Esophagus squamous epithelium (tissue), 4 donors: ENCODE data around the gene ZNF641.

Source experiments
- POLR2A ChIP-seq, 4 donors: fragments of 450-650 bp; IDR thresholded peaks; one replicate each; pipeline ENCODE4 v1.6.1; 2017; ENCODE audit warnings: antibody characterized with exemption in 4 of 4, mild to moderate bottlenecking in 4 of 4, moderate library complexity in 3 of 4
- TF ChIP-seq, protein P1 (sequence below), 6 experiments: fragments of 450-650 bp in 4 of 6; fragments of 200-600 bp in 2 of 6; sonication (generic) in 2 of 6; IDR thresholded peaks; one replicate each; pipeline ENCODE4 v1.5.1; 2016 to 2019; ENCODE audit warnings: antibody characterized with exemption in 6 of 6, mild to moderate bottlenecking in 4 of 6, moderate library complexity in 4 of 6

GRCh38 chr12:48352157-48352760 lies 1.5 kb upstream of the ZNF641 start:
- TF ChIP-seq, protein P1, sequence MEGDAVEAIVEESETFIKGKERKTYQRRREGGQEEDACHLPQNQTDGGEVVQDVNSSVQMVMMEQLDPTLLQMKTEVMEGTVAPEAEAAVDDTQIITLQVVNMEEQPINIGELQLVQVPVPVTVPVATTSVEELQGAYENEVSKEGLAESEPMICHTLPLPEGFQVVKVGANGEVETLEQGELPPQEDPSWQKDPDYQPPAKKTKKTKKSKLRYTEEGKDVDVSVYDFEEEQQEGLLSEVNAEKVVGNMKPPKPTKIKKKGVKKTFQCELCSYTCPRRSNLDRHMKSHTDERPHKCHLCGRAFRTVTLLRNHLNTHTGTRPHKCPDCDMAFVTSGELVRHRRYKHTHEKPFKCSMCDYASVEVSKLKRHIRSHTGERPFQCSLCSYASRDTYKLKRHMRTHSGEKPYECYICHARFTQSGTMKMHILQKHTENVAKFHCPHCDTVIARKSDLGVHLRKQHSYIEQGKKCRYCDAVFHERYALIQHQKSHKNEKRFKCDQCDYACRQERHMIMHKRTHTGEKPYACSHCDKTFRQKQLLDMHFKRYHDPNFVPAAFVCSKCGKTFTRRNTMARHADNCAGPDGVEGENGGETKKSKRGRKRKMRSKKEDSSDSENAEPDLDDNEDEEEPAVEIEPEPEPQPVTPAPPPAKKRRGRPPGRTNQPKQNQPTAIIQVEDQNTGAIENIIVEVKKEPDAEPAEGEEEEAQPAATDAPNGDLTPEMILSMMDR (IDR thresholded peaks at IDR 0.05): no peak
- TF ChIP-seq POLR2A (IDR thresholded peaks at IDR 0.05): no peak
